ENCODE results near the gene SDK1.

GRCh38 chr7:4225881-4226523, 925.0 kb downstream of the SDK1 start:
- no peak for TF ChIP-seq POLR2AphosphoS5 (IDR thresholded peaks at IDR 0.05)
- TF ChIP-seq, protein P1, sequence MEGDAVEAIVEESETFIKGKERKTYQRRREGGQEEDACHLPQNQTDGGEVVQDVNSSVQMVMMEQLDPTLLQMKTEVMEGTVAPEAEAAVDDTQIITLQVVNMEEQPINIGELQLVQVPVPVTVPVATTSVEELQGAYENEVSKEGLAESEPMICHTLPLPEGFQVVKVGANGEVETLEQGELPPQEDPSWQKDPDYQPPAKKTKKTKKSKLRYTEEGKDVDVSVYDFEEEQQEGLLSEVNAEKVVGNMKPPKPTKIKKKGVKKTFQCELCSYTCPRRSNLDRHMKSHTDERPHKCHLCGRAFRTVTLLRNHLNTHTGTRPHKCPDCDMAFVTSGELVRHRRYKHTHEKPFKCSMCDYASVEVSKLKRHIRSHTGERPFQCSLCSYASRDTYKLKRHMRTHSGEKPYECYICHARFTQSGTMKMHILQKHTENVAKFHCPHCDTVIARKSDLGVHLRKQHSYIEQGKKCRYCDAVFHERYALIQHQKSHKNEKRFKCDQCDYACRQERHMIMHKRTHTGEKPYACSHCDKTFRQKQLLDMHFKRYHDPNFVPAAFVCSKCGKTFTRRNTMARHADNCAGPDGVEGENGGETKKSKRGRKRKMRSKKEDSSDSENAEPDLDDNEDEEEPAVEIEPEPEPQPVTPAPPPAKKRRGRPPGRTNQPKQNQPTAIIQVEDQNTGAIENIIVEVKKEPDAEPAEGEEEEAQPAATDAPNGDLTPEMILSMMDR (IDR thresholded peaks at IDR 0.05) = no peak
- no peak for TF ChIP-seq POLR2A (IDR thresholded peaks at IDR 0.05)
